RWPE2 (cell line): ENCODE data around the gene LAMA4.

Experiments used
- ATAC-seq: fragments of 200-7000 bp; cut with Tn5 transposase; 3 replicates; pipeline ENCODE4 v1.9.1; 2021; ENCODE audit warnings: low read depth
- DNase-seq: peaks from one replicate; pipeline ENCODE4 v3.0.0-alpha.2; 2020; ENCODE audit warnings: low spot score
- H3K27ac ChIP-seq: fragments of 450-650 bp; 2 replicates; pipeline ENCODE4 v1.5.1; 2017; ENCODE audit warnings: mild to moderate bottlenecking; ENCODE audit not compliant: poor library complexity, severe bottlenecking
- H3K27me3 ChIP-seq: fragments of 250-450 bp; sonication (Bioruptor Pico); 2 replicates; pipeline ENCODE4 v1.5.1; 2021; ENCODE audit warnings: mild to moderate bottlenecking, moderate library complexity; ENCODE audit not compliant: insufficient read depth, poor library complexity, severe bottlenecking
- H3K36me3 ChIP-seq: fragments of 250-450 bp; sonication (Bioruptor Pico); 2 replicates; pipeline ENCODE4 v1.5.1; 2020; ENCODE audit warnings: low read depth, mild to moderate bottlenecking, moderate library complexity
- H3K4me1 ChIP-seq: fragments of 250-450 bp; sonication (Bioruptor Pico); 2 replicates; pipeline ENCODE4 v1.5.1; 2021; ENCODE audit warnings: mild to moderate bottlenecking, moderate library complexity; ENCODE audit not compliant: insufficient read depth, poor library complexity, severe bottlenecking
- H3K4me3 ChIP-seq: fragments of 250-450 bp; sonication (Bioruptor Pico); 2 replicates; pipeline ENCODE4 v1.5.1; 2021; ENCODE audit warnings: mild to moderate bottlenecking, moderate library complexity; ENCODE audit not compliant: severe bottlenecking
- H3K9me3 ChIP-seq: fragments of 250-450 bp; sonication (Bioruptor Pico); 2 replicates; pipeline ENCODE4 v1.5.1; 2021; ENCODE audit warnings: mild to moderate bottlenecking, moderate library complexity; ENCODE audit not compliant: severe bottlenecking
- CTCF ChIP-seq: fragments of 450-650 bp; IDR thresholded peaks from one replicate; pipeline ENCODE4 v1.5.1; 2017; ENCODE audit warnings: mild to moderate bottlenecking, moderate library complexity; ENCODE audit not compliant: poor library complexity, severe bottlenecking

The LAMA4 gene

GRCh38 chr6:112231164-112231563, 23.2 kb downstream of the LAMA4 start:
- DNase-seq (no peak), ATAC-seq (no peak)
- no peak overlapping the region for H3K4me3 ChIP-seq
- no peaks in the 10 kb centered on the region for H3K9me3 ChIP-seq
- TF ChIP-seq CTCF: no peak
- no peaks in the 10 kb centered on the region for H3K36me3 ChIP-seq
- no peaks in the 10 kb centered on the region for H3K27me3 ChIP-seq
- H3K27ac ChIP-seq: peak overlapping the region; percentile 50
- H3K4me1 ChIP-seq: peaks cover 35% of the 10 kb centered on the region

- Histone ChIP-seq H3K36me3 (no peaks in the 10 kb centered on the region), H3K27ac (no peak overlapping the region), H3K9me3 (no peaks in the 10 kb centered on the region), H3K27me3 (no peaks in the 10 kb centered on the region), H3K4me1 (peaks cover 29% of the 10 kb centered on the region), H3K4me3 (no peak overlapping the region)
- DNase-seq (no peak), ATAC-seq (no peak)
- TF ChIP-seq CTCF: no peak
Observed at GRCh38 chr6:112228480-112229332, 25.7 kb downstream of the LAMA4 start.

- TF ChIP-seq CTCF: no peak
- H3K4me3 ChIP-seq: no peak overlapping the region
- no peaks in the 10 kb centered on the region for H3K9me3 ChIP-seq
- DNase-seq: no peak
- ATAC-seq: no peak
- no peaks in the 10 kb centered on the region for H3K36me3 ChIP-seq
- H3K27ac ChIP-seq: peak overlapping the region; percentile 31
- peaks cover 22% of the 10 kb centered on the region for H3K4me1 ChIP-seq
- H3K27me3 ChIP-seq: no peaks in the 10 kb centered on the region
Observed at GRCh38 chr6:112227992-112228391, 26.4 kb downstream of the LAMA4 start.

DNA sequence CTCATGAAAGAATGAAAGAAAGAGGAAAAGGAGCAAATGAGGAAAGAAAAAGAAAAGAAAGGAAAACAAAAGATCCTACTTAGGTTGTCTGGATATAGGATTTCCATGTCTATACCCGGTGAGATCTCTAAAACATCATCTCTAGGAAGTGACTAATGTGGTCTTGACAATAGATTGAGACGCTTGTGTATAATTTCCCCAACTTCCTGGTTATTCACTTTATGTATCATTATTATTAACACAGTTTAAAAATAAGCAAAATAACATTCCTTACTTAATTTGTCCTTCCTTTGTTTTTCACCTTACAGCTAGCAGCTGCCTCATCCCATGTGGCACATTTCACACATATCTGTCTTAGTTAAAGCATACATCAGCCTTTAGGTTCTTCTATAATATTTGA, 27.0 kb downstream of the LAMA4 start:
- Histone ChIP-seq H3K36me3 (no peaks in the 10 kb centered on the region), H3K27me3 (no peaks in the 10 kb centered on the region), H3K27ac (peak overlapping the region; percentile 31), H3K9me3 (no peaks in the 10 kb centered on the region), H3K4me3 (no peak overlapping the region), H3K4me1 (peaks cover 16% of the 10 kb centered on the region)
- DNase-seq (no peak), ATAC-seq (0 out of 3 replicates have a peak, but pooled peaks have one; percentile 46)
- TF ChIP-seq CTCF: no peak

DNA sequence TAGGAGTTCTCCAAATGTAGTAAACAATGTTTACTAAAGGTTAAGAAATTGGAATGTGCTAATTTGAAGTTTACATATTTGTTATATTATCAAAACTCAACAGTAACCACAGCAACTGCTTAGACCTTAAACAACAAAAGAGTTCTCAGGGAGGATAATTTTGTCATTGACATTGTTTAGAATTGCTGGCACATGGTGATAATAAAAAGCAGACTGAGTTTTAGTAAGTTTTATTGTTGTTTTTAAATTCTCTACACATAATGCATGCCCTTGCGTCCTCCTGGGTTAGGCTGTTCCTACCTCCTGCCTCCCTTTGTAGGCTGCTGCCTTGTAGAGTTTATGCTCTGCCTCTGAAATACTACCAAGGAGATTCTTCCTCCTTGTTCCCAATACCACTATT, 28.7 kb downstream of the LAMA4 start:
- ATAC-seq (no peak), DNase-seq (no peak)
- TF ChIP-seq CTCF: no peak
- Histone ChIP-seq H3K9me3 (no peaks in the 10 kb centered on the region), H3K36me3 (no peaks in the 10 kb centered on the region), H3K27ac (no peak overlapping the region), H3K27me3 (no peaks in the 10 kb centered on the region), H3K4me1 (peaks cover 5% of the 10 kb centered on the region), H3K4me3 (no peak overlapping the region)
